T-helper 2 cell treated with Interferon-gamma antibody and Interleukin-4, amounts not matched to agents 100 ng/mL and 5 ng/mL, for 36 hours (primary cell): ENCODE results near the gene SCUBE1. TPM values are rescaled to one million over a fixed set of nuclear protein-coding genes. Genes with fewer than 3 reads are reported as not detected.

Source experiments
- intact Hi-C: fragments of 100-400 bp; cut with micrococcal nuclease; formaldehyde crosslinking; loops from one replicate; pipeline ENCODE4 v1.15.1; 2023
- total RNA-seq: library from RNA; stranded (reverse); gene quantifications from 2 replicates; pipeline ENCODE4 v1.2.3, GENCODE V29; 2022

SCUBE1 gene
- total RNA-seq, 1 donor from 2014 or later, result 0.11 TPM

- intact Hi-C loops, result no loop called here
Observed at GRCh38 chr22:43160497-43161126, 182.6 kb downstream of the SCUBE1 start.

GRCh38 chr22:43159484-43160178 lies 183.5 kb downstream of the SCUBE1 start:
- intact Hi-C loops, result no loop called here

- intact Hi-C loops, result no loop called here
Observed at GRCh38 chr22:43158778-43159483, 184.2 kb downstream of the SCUBE1 start.

GRCh38 chr22:43157874-43158546 lies 185.2 kb downstream of the SCUBE1 start:
- intact Hi-C loops, result no loop called here

GRCh38 chr22:43156413-43156812 lies 186.8 kb downstream of the SCUBE1 start:
- intact Hi-C loops, result no loop called here

- intact Hi-C loops, result no loop called here
Observed at GRCh38 chr22:43155789-43156188, 187.4 kb downstream of the SCUBE1 start.

- intact Hi-C loops, result loop anchor here (5.0 kb wide), 1 partner anchor 43 kb away; the partner anchor contains the start of gene BIK
Observed at GRCh38 chr22:43154887-43155536, 188.2 kb downstream of the SCUBE1 start.

GRCh38 chr22:43153899-43154298 lies 189.3 kb downstream of the SCUBE1 start:
- intact Hi-C loops, result loop anchor here (5.0 kb wide), 1 partner anchor 42 kb away; the partner anchor contains the start of gene BIK

GRCh38 chr22:43152357-43153071 lies 190.7 kb downstream of the SCUBE1 start:
- intact Hi-C loops, result loop anchor here (5.0 kb wide), 1 partner anchor 40 kb away; the partner anchor contains the start of gene BIK

- intact Hi-C loops, result loop anchor here (5.0 kb wide), 1 partner anchor 40 kb away; the partner anchor contains the start of gene BIK
Observed at GRCh38 chr22:43152003-43152356, 191.2 kb downstream of the SCUBE1 start.

- intact Hi-C loops, result loop anchor here (2.0 to 5.0 kb wide), 2 partner anchors 35 to 39 kb away; partner anchors contain the start of genes BIK and TTLL12
Observed at GRCh38 chr22:43151251-43152002, 191.7 kb downstream of the SCUBE1 start, which contains the start of gene TSPO. Gene TSPO (plus strand): TSS chr22:43151559. CDS start chr22:43159239, 7,680 bp downstream.

- intact Hi-C loops, result loop anchor here (2.0 to 5.0 kb wide), 2 partner anchors 36 to 38 kb away; partner anchors contain the start of genes BIK and TTLL12
Observed at GRCh38 chr22:43150731-43151206, 192.4 kb downstream of the SCUBE1 start.

GRCh38 chr22:43148581-43148980 lies 194.6 kb downstream of the SCUBE1 start:
- intact Hi-C loops, result no loop called here

- intact Hi-C loops, result no loop called here
Observed at GRCh38 chr22:43147821-43148220, 195.4 kb downstream of the SCUBE1 start.

Other genes starting within 250 kb of the SCUBE1 start
- gene BIK, start 232.6 kb downstream of the SCUBE1 start, total RNA-seq, result 2.0 and 2.5 TPM in 2 replicates
- 12.1 TPM in 2 replicates for gene MCAT, start 200.0 kb downstream of the SCUBE1 start, total RNA-seq
- 96.4 and 100 TPM in 2 replicates for gene TSPO, start 191.8 kb downstream of the SCUBE1 start, total RNA-seq
- gene TTLL12, start 156.2 kb downstream of the SCUBE1 start, total RNA-seq, result 51.3 and 53.0 TPM in 2 replicates
- gene MPPED1, start 68.6 kb upstream of the SCUBE1 start, total RNA-seq, result not detected in 2 replicates